ENCODE results near the gene AMOT.

- TF ChIP-seq CTCF (IDR thresholded peaks at IDR 0.05), result no peak
- no peak for TF ChIP-seq POLR2A (IDR thresholded peaks at IDR 0.05)
These were observed 104.3 kb downstream of the AMOT start for GRCh38 chrX:112736310-112736709.

Data from body of pancreas (tissue), 4 donors.